ENCODE results near the gene EXOC3.

Gene EXOC3

GRCh38 chr5:457195-457961, 14.4 kb downstream of the EXOC3 start:
- no peak for DNase-seq (ENCODE audit: low spot score)

- peak; percentile 41 for DNase-seq (ENCODE audit: low spot score)
Observed at GRCh38 chr5:458547-459353, 15.8 kb downstream of the EXOC3 start.

- no peak for DNase-seq (ENCODE audit: low spot score)
Observed at GRCh38 chr5:459562-460272, 16.7 kb downstream of the EXOC3 start.

GRCh38 chr5:460273-460625, 17.3 kb downstream of the EXOC3 start:
- no peak for DNase-seq (ENCODE audit: low spot score)

GRCh38 chr5:462051-462481, 19.1 kb downstream of the EXOC3 start:
- no peak for DNase-seq (ENCODE audit: low spot score)

- DNase-seq (ENCODE audit: low spot score), result no peak
Observed at GRCh38 chr5:463301-463700, 20.3 kb downstream of the EXOC3 start.

GRCh38 chr5:463952-464351, 21.0 kb downstream of the EXOC3 start:
- DNase-seq (ENCODE audit: low spot score), result no peak

- no peak for DNase-seq (ENCODE audit: low spot score)
Observed at GRCh38 chr5:464446-464842, 21.5 kb downstream of the EXOC3 start.

GRCh38 chr5:464843-465590, 22.0 kb downstream of the EXOC3 start:
- DNase-seq (ENCODE audit: low spot score), result no peak

GRCh38 chr5:465591-466403, 22.8 kb downstream of the EXOC3 start:
- no peak for DNase-seq (ENCODE audit: low spot score)

- DNase-seq (ENCODE audit: low spot score), result no peak
Observed at GRCh38 chr5:466661-467310, 23.8 kb downstream of the EXOC3 start.

GRCh38 chr5:468401-468800, 25.4 kb downstream of the EXOC3 start:
- DNase-seq (ENCODE audit: low spot score), result no peak

GRCh38 chr5:469752-470483, 26.9 kb downstream of the EXOC3 start:
- no peak for DNase-seq (ENCODE audit: low spot score)

- no peak for DNase-seq (ENCODE audit: low spot score)
Observed at GRCh38 chr5:470961-471749, 28.2 kb downstream of the EXOC3 start.

- no peak for DNase-seq (ENCODE audit: low spot score)
Observed at GRCh38 chr5:471750-472058, 28.7 kb downstream of the EXOC3 start.

GRCh38 chr5:472076-472655, 29.2 kb downstream of the EXOC3 start:
- no peak for DNase-seq (ENCODE audit: low spot score)

- peak; percentile 100 for DNase-seq (ENCODE audit: low spot score)
Observed at GRCh38 chr5:472656-473550, 29.9 kb downstream of the EXOC3 start.
